ENCODE measurements around the gene TRIM23. TPM values are rescaled to one million over a fixed set of nuclear protein-coding genes. Genes with fewer than 3 reads are reported as not detected.

Gene TRIM23
- total RNA-seq, 1 donor from 2014 or later, result 9.9 TPM

GRCh38 chr5:65548281-65548680 is 75.9 kb downstream of the TRIM23 start:
- Histone ChIP-seq H3K4me3 (ENCODE audit: low read depth, low read length) (no peak overlapping the region), H3K36me3 (ENCODE audit: control insufficient read depth, insufficient read depth, low read length) (no peaks in the 10 kb centered on the region), H3K27me3 (ENCODE audit: control insufficient read depth, insufficient read depth, low read length) (no peaks in the 10 kb centered on the region)
- no peak for TF ChIP-seq CTCF (IDR thresholded peaks at IDR 0.05; ENCODE audit: insufficient read depth, low read length, poor library complexity, severe bottlenecking)
- DNase-seq (ENCODE audit: low read depth), result no peak

- no peak for DNase-seq (ENCODE audit: low read depth)
- Histone ChIP-seq H3K4me3 (ENCODE audit: low read depth, low read length) (no peak overlapping the region), H3K36me3 (ENCODE audit: control insufficient read depth, insufficient read depth, low read length) (no peaks in the 10 kb centered on the region), H3K27me3 (ENCODE audit: control insufficient read depth, insufficient read depth, low read length) (no peaks in the 10 kb centered on the region)
- TF ChIP-seq CTCF (IDR thresholded peaks at IDR 0.05; ENCODE audit: insufficient read depth, low read length, poor library complexity, severe bottlenecking), result no peak
These were observed 78.0 kb downstream of the TRIM23 start for GRCh38 chr5:65546141-65546540.

GRCh38 chr5:65544473-65544872 is 79.7 kb downstream of the TRIM23 start:
- DNase-seq (ENCODE audit: low read depth), result no peak
- Histone ChIP-seq H3K4me3 (ENCODE audit: low read depth, low read length) (no peak overlapping the region), H3K27me3 (ENCODE audit: control insufficient read depth, insufficient read depth, low read length) (no peaks in the 10 kb centered on the region), H3K36me3 (ENCODE audit: control insufficient read depth, insufficient read depth, low read length) (no peaks in the 10 kb centered on the region)
- no peak for TF ChIP-seq CTCF (IDR thresholded peaks at IDR 0.05; ENCODE audit: insufficient read depth, low read length, poor library complexity, severe bottlenecking)

GRCh38 chr5:65539827-65540226 is 84.3 kb downstream of the TRIM23 start:
- H3K4me3 ChIP-seq (ENCODE audit: low read depth, low read length), result no peak overlapping the region
- no peaks in the 10 kb centered on the region for H3K36me3 ChIP-seq (ENCODE audit: control insufficient read depth, insufficient read depth, low read length)
- TF ChIP-seq CTCF (IDR thresholded peaks at IDR 0.05; ENCODE audit: insufficient read depth, low read length, poor library complexity, severe bottlenecking), result no peak
- DNase-seq (ENCODE audit: low read depth), result no peak
- H3K27me3 ChIP-seq (ENCODE audit: control insufficient read depth, insufficient read depth, low read length), result no peaks in the 10 kb centered on the region

Other genes with a start within 250 kb of the TRIM23 start
- gene ADAMTS6, start 142.4 kb downstream of the TRIM23 start, total RNA-seq, result 15.3 and 16.2 TPM in 2 replicates
- 10.4 and 18.4 TPM in 2 replicates for gene CENPK, start 61.2 kb downstream of the TRIM23 start, total RNA-seq
- gene PPWD1, start 61.0 kb downstream of the TRIM23 start, total RNA-seq, result 19.6 and 22.9 TPM in 2 replicates
- 1.6 and 3.1 TPM in 2 replicates for gene SHLD3, start 694 bp upstream of the TRIM23 start, total RNA-seq
- gene TRAPPC13, start 694 bp upstream of the TRIM23 start, total RNA-seq, result 18.8 and 19.0 TPM in 2 replicates
- 10.5 and 12.4 TPM in 2 replicates for gene SGTB, start 97.8 kb upstream of the TRIM23 start, total RNA-seq
- 31.0 and 35.2 TPM in 2 replicates for gene NLN, start 97.9 kb upstream of the TRIM23 start, total RNA-seq

Data from kidney epithelial cell (primary cell).